Measurements from ENCODE around the gene CDC25B. TPM values are rescaled to one million over a fixed set of nuclear protein-coding genes. Genes with fewer than 3 reads are reported as not detected.

CDC25B gene
- polyA plus RNA-seq, 1 donor (not counting 4 experiments of a cell fraction or from before 2014, with no cell fraction given): 23.5 TPM

- H4K20me1 ChIP-seq (ENCODE audit: control insufficient read depth, extremely low read depth, insufficient read depth, low read length): no peaks in the 10 kb centered on the region
- peak overlapping the region; percentile 44 for H3K9ac ChIP-seq (ENCODE audit: control insufficient read depth, extremely low read depth, insufficient read depth, low read length)
- H3K4me2 ChIP-seq (ENCODE audit: control insufficient read depth, extremely low read depth, insufficient read depth, low read depth, low read length): peak overlapping the region; percentile 2
- no peaks in the 10 kb centered on the region for H3K9me3 ChIP-seq (ENCODE audit: control insufficient read depth, low read depth, low read length)
- H3K9me1 ChIP-seq (ENCODE audit: control insufficient read depth, extremely low read depth, insufficient read depth, low read length): no peaks in the 10 kb centered on the region
- FAIRE-seq (peak; percentile 29), DNase-seq (ENCODE audit: low read depth, low spot score) (no peak)
- H3K36me3 ChIP-seq (ENCODE audit: control insufficient read depth in 2 of 2, extremely low read depth in 1 of 2, insufficient read depth in 2 of 2, low read length in 2 of 2): peaks cover 33 to 65% of the 10 kb centered on the region in 2 experiments
- TF ChIP-seq, protein P1, sequence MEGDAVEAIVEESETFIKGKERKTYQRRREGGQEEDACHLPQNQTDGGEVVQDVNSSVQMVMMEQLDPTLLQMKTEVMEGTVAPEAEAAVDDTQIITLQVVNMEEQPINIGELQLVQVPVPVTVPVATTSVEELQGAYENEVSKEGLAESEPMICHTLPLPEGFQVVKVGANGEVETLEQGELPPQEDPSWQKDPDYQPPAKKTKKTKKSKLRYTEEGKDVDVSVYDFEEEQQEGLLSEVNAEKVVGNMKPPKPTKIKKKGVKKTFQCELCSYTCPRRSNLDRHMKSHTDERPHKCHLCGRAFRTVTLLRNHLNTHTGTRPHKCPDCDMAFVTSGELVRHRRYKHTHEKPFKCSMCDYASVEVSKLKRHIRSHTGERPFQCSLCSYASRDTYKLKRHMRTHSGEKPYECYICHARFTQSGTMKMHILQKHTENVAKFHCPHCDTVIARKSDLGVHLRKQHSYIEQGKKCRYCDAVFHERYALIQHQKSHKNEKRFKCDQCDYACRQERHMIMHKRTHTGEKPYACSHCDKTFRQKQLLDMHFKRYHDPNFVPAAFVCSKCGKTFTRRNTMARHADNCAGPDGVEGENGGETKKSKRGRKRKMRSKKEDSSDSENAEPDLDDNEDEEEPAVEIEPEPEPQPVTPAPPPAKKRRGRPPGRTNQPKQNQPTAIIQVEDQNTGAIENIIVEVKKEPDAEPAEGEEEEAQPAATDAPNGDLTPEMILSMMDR (optimal IDR thresholded peaks at IDR 0.05 in 1 of 3, IDR thresholded peaks at IDR 0.05 in 1 of 3, conservative IDR thresholded peaks at IDR 0.05 in 1 of 3; ENCODE audit: extremely low read depth in 1 of 3, insufficient read depth in 2 of 3, low read length in 3 of 3): no peak
- no peak for TF ChIP-seq EZH2 (IDR thresholded peaks at IDR 0.05; ENCODE audit: low read length)
- no peak overlapping the region for H3K4me3 ChIP-seq (ENCODE audit: control insufficient read depth in 2 of 3, extremely low read depth in 1 of 3, insufficient read depth in 2 of 3, low read depth in 1 of 3, low read length in 3 of 3)
- no peak overlapping the region for H3K27ac ChIP-seq (ENCODE audit: control insufficient read depth, insufficient read depth, low read length)
- H2AFZ ChIP-seq (ENCODE audit: control insufficient read depth, low read length): no peak overlapping the region
- peaks cover 74% of the 10 kb centered on the region for H3K4me1 ChIP-seq (ENCODE audit: control insufficient read depth, extremely low read depth, insufficient read depth, low read length)
- H3K79me2 ChIP-seq (ENCODE audit: control insufficient read depth, insufficient read depth, low read length): peaks cover 32% of the 10 kb centered on the region
- H3K27me3 ChIP-seq (ENCODE audit: control insufficient read depth, extremely low read depth, insufficient read depth, low read length): no peaks in the 10 kb centered on the region
- dilution Hi-C loops (cut with MboI; ENCODE audit: extremely low pct_ligation_motif_present, low sequenced_read_pairs): no loop called here
Measured at GRCh38 chr20:3800256-3800877, 4.3 kb downstream of the CDC25B start.

GRCh38 chr20:3800878-3801260 is 4.8 kb downstream of the CDC25B start:
- no peaks in the 10 kb centered on the region for H3K9me3 ChIP-seq (ENCODE audit: control insufficient read depth, low read depth, low read length)
- H3K36me3 ChIP-seq (ENCODE audit: control insufficient read depth in 2 of 2, extremely low read depth in 1 of 2, insufficient read depth in 2 of 2, low read length in 2 of 2): peaks cover 33 to 70% of the 10 kb centered on the region in 2 experiments
- no peaks in the 10 kb centered on the region for H3K9me1 ChIP-seq (ENCODE audit: control insufficient read depth, extremely low read depth, insufficient read depth, low read length)
- no peak overlapping the region for H3K9ac ChIP-seq (ENCODE audit: control insufficient read depth, extremely low read depth, insufficient read depth, low read length)
- peaks cover 32% of the 10 kb centered on the region for H3K79me2 ChIP-seq (ENCODE audit: control insufficient read depth, insufficient read depth, low read length)
- no peak for FAIRE-seq
- TF ChIP-seq, protein P1 (optimal IDR thresholded peaks at IDR 0.05 in 1 of 3, IDR thresholded peaks at IDR 0.05 in 1 of 3, conservative IDR thresholded peaks at IDR 0.05 in 1 of 3; ENCODE audit: extremely low read depth in 1 of 3, insufficient read depth in 2 of 3, low read length in 3 of 3): no peak
- no peak for TF ChIP-seq EZH2 (IDR thresholded peaks at IDR 0.05; ENCODE audit: low read length)
- dilution Hi-C loops (cut with MboI; ENCODE audit: extremely low pct_ligation_motif_present, low sequenced_read_pairs): no loop called here
- H4K20me1 ChIP-seq (ENCODE audit: control insufficient read depth, extremely low read depth, insufficient read depth, low read length): no peaks in the 10 kb centered on the region
- no peak overlapping the region for H3K4me2 ChIP-seq (ENCODE audit: control insufficient read depth, extremely low read depth, insufficient read depth, low read depth, low read length)
- no peak overlapping the region for H3K27ac ChIP-seq (ENCODE audit: control insufficient read depth, insufficient read depth, low read length)
- H2AFZ ChIP-seq (ENCODE audit: control insufficient read depth, low read length): no peak overlapping the region
- DNase-seq (ENCODE audit: low read depth, low spot score): no peak
- no peaks in the 10 kb centered on the region for H3K27me3 ChIP-seq (ENCODE audit: control insufficient read depth, extremely low read depth, insufficient read depth, low read length)
- peaks cover 77% of the 10 kb centered on the region for H3K4me1 ChIP-seq (ENCODE audit: control insufficient read depth, extremely low read depth, insufficient read depth, low read length)
- H3K4me3 ChIP-seq (ENCODE audit: control insufficient read depth in 2 of 3, extremely low read depth in 1 of 3, insufficient read depth in 2 of 3, low read depth in 1 of 3, low read length in 3 of 3): no peak overlapping the region

Measured in keratinocyte (primary cell).